ENCODE results near the gene LAMA2. TPM values are rescaled to one million over a fixed set of nuclear protein-coding genes. Genes with fewer than 3 reads are reported as not detected.

Gene LAMA2
- total RNA-seq, 1 donor: 9.4 TPM

DNA sequence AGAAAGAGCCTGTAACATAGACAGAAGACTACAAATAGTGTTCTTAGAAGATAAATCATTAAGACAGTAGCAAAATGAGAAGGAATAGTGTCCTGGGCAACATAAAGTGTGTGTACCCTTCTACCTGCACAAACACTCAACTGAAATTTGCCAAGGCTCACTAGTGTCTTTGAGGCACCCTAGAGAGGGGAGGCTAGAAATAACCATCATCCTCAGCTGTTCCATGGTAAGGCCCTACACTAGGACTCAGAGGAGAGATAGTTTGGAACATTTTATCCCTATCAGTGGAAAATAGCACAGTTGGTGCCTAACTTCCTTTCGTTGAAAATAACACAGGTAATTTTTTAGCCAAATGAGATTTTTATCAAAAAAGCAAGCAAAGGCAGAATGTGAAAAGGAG is 230.7 kb downstream of the LAMA2 start:
- Histone ChIP-seq H3K4me3 (ENCODE audit: insufficient read depth, low read length) (no peak overlapping the region), H3K9me3 (ENCODE audit: low read depth, low read length) (no peaks in the 10 kb centered on the region), H3K4me1 (ENCODE audit: insufficient read depth, low read length) (no peaks in the 10 kb centered on the region), H3K4me2 (ENCODE audit: insufficient read depth, low read length) (no peak overlapping the region), H3K79me2 (ENCODE audit: insufficient read depth, low read length) (no peaks in the 10 kb centered on the region), H3K27me3 (ENCODE audit: insufficient read depth, low read length) (no peaks in the 10 kb centered on the region), H4K20me1 (ENCODE audit: insufficient read depth, low read length) (no peaks in the 10 kb centered on the region), H3K36me3 (ENCODE audit: insufficient read depth, low read length) (no peaks in the 10 kb centered on the region), H3K27ac (ENCODE audit: low read depth, low read length) (no peak overlapping the region), H2AFZ (ENCODE audit: low read length) (no peak overlapping the region)
- DNase-seq (ENCODE audit: insufficient read length, low spot score, missing footprints): no peak
- TF ChIP-seq, protein P1, sequence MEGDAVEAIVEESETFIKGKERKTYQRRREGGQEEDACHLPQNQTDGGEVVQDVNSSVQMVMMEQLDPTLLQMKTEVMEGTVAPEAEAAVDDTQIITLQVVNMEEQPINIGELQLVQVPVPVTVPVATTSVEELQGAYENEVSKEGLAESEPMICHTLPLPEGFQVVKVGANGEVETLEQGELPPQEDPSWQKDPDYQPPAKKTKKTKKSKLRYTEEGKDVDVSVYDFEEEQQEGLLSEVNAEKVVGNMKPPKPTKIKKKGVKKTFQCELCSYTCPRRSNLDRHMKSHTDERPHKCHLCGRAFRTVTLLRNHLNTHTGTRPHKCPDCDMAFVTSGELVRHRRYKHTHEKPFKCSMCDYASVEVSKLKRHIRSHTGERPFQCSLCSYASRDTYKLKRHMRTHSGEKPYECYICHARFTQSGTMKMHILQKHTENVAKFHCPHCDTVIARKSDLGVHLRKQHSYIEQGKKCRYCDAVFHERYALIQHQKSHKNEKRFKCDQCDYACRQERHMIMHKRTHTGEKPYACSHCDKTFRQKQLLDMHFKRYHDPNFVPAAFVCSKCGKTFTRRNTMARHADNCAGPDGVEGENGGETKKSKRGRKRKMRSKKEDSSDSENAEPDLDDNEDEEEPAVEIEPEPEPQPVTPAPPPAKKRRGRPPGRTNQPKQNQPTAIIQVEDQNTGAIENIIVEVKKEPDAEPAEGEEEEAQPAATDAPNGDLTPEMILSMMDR (IDR thresholded peaks at IDR 0.05; ENCODE audit: extremely low read depth, low read depth, low read length): no peak

DNA sequence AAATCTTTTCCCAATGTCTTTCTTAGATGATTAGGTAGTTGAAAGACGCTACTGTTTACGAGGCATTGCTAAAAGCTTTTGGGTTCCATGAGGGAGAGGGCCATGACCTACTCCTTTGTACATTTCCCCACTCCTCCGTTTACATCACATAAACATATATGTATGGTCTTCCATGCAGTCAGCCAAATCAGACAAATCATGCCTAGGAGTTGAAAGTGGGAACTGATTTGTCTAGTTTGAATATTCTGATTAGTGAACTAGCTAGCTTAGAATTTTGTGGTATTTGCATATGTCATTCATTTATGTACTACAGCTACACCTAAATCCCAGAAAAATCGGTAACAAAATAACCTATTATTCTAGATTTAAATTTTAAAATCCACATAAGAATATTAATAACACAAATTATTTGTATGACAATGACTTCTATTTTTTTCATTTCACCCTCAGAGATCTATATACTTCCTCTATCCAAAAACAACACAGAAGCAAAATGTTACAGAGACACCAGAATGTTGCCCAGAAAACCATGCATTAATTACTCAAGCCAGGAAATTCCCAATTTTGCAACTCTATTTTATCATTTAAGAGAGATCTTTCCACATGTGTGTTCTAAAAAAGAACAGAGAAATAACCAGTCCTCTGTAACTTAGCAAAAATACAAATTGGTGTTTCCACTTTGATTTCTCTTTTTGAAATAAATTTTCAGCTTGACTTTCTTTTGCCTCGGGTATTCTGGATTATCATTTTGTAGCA is 231.9 kb downstream of the LAMA2 start:
- Histone ChIP-seq H2AFZ (ENCODE audit: low read length) (no peak overlapping the region), H3K9me3 (ENCODE audit: low read depth, low read length) (no peaks in the 10 kb centered on the region), H3K79me2 (ENCODE audit: insufficient read depth, low read length) (no peaks in the 10 kb centered on the region), H3K4me2 (ENCODE audit: insufficient read depth, low read length) (no peak overlapping the region), H4K20me1 (ENCODE audit: insufficient read depth, low read length) (no peaks in the 10 kb centered on the region), H3K4me3 (ENCODE audit: insufficient read depth, low read length) (no peak overlapping the region), H3K36me3 (ENCODE audit: insufficient read depth, low read length) (no peaks in the 10 kb centered on the region), H3K4me1 (ENCODE audit: insufficient read depth, low read length) (no peaks in the 10 kb centered on the region), H3K27me3 (ENCODE audit: insufficient read depth, low read length) (no peaks in the 10 kb centered on the region), H3K27ac (ENCODE audit: low read depth, low read length) (no peak overlapping the region)
- no peak for DNase-seq (ENCODE audit: insufficient read length, low spot score, missing footprints)
- TF ChIP-seq, protein P1 (IDR thresholded peaks at IDR 0.05; ENCODE audit: extremely low read depth, low read depth, low read length): no peak

DNA sequence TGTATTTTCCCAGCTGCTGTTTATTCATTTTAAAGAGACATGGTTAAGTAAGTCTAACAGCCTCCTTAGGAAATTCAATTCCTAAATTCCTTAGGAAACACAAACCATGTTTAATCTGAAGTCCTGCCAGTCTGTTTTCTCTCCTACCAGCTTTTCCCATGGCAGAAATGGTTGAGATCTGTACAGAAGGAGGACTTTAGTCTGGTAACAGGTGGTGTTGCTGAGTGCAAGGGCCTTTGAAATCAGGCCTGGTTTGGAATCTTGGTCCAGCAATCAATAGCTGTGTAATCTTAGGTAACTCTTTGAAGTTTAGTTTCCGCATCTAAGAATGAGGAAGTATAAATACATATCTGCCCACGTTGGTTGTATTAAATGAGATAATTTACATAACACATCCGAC is 232.5 kb downstream of the LAMA2 start:
- no peaks in the 10 kb centered on the region for H3K79me2 ChIP-seq (ENCODE audit: insufficient read depth, low read length)
- TF ChIP-seq, protein P1 (IDR thresholded peaks at IDR 0.05; ENCODE audit: extremely low read depth, low read depth, low read length): no peak

DNA sequence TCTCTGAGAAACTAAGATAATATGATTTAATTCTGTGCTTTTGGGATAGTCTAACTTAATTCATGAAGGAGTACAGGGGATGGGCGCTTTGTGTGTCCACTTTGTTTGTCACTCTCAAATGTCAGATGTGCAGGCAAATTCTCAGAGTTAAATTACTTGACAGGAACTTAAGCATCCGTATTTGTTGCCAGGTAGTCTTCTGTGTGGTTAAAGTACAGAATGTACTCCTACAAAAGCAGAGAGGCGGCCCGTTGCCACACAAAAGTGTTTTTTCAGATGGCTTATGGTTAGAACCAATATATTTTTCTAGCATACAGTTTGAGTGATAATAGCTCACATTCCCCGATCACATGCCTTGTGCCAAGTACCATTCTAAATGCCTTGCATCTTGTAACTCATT is 234.4 kb downstream of the LAMA2 start:
- TF ChIP-seq, protein P1 (IDR thresholded peaks at IDR 0.05; ENCODE audit: extremely low read depth, low read depth, low read length): no peak
- Histone ChIP-seq H3K4me2 (ENCODE audit: insufficient read depth, low read length) (no peak overlapping the region), H3K27me3 (ENCODE audit: insufficient read depth, low read length) (no peaks in the 10 kb centered on the region), H4K20me1 (ENCODE audit: insufficient read depth, low read length) (no peaks in the 10 kb centered on the region), H3K36me3 (ENCODE audit: insufficient read depth, low read length) (no peaks in the 10 kb centered on the region), H3K79me2 (ENCODE audit: insufficient read depth, low read length) (no peaks in the 10 kb centered on the region), H2AFZ (ENCODE audit: low read length) (no peak overlapping the region), H3K27ac (ENCODE audit: low read depth, low read length) (no peak overlapping the region), H3K4me1 (ENCODE audit: insufficient read depth, low read length) (no peaks in the 10 kb centered on the region), H3K4me3 (ENCODE audit: insufficient read depth, low read length) (no peak overlapping the region), H3K9me3 (ENCODE audit: low read depth, low read length) (no peaks in the 10 kb centered on the region)
- DNase-seq (ENCODE audit: insufficient read length, low spot score, missing footprints): peak; percentile 52

More for the DNA sequence above, 232.5 kb downstream of the LAMA2 start:
- no peaks in the 10 kb centered on the region for H3K9me3 ChIP-seq (ENCODE audit: low read depth, low read length)
- no peaks in the 10 kb centered on the region for H3K4me1 ChIP-seq (ENCODE audit: insufficient read depth, low read length)
- DNase-seq (ENCODE audit: insufficient read length, low spot score, missing footprints): no peak
- no peaks in the 10 kb centered on the region for H4K20me1 ChIP-seq (ENCODE audit: insufficient read depth, low read length)
- H3K27me3 ChIP-seq (ENCODE audit: insufficient read depth, low read length): no peaks in the 10 kb centered on the region
- H3K4me2 ChIP-seq (ENCODE audit: insufficient read depth, low read length): no peak overlapping the region
- no peaks in the 10 kb centered on the region for H3K36me3 ChIP-seq (ENCODE audit: insufficient read depth, low read length)
- H3K4me3 ChIP-seq (ENCODE audit: insufficient read depth, low read length): no peak overlapping the region
- H2AFZ ChIP-seq (ENCODE audit: low read length): no peak overlapping the region
- H3K27ac ChIP-seq (ENCODE audit: low read depth, low read length): no peak overlapping the region

Measured in osteoblast (primary cell).